Middle frontal gyrus (tissue), 1 donor: ENCODE data around the gene TMEFF1.

Experiments
- DNase-seq: peaks from one replicate; pipeline ENCODE4 v3.0.0-alpha.2; 2015; ENCODE audit warnings: low spot score; ENCODE audit errors: extremely low spot score

TMEFF1 gene

DNA sequence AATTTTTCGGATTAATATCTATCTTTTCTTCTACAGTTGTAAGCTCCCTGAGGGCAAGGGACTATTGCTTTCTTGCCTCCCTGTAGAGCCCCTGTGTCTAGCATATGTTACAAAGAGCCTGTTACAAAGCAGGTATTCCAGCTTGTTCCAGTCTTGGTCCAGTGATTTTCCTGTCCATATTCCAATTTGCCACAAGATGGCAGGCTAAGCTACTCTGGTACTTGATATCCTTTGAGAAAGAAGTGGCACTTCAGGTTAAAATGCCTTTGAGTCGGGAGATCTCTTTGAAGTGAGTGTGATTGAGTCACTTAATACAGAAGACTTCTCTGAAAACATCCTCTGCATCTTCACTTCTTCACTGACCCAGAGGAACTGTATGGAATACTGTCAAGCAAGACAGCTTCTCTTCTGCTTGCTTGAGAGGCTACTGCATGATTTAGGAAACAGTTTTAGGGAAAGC is 129.4 kb downstream of the TMEFF1 start:
- peak; percentile 57 for DNase-seq

DNA sequence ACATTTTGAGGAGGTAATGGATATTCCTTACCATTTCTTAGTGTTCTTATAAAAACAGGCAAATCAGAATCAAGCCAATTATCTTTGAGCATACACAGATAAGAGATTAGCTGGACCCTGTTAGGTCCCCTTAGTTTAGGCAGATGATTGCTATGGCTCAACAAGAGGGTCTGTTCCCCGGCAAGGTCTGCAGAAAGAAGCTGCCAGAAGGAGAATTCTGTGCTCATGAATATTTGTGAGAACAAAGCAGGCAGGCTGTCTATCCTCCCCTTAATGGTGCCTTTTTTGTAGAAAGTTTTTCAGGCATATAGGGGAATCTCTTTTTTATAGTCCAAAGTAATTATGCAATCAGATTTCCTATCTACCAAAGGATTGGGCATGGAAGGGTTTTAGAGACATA is 132.5 kb downstream of the TMEFF1 start:
- DNase-seq: no peak

DNA sequence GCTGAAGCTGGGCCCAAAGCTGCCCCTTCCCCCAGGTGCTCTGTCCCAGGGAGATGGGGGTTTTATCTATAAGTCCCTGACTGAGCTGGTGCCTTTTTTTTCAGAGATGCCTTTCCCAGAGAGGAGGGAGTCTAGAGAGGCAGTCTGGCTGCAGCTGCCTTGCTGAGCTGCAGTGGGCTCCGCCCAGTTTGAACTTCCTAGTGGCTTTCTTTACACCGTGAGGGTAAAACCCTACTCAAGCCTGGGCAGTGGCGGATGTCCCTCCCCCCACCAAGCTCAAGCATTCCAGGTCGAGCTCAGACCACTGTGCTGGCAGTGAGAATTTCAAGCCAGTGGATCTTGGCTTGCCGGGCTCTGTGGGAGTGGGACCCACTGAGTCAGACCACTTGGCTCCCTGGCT is 146.2 kb downstream of the TMEFF1 start:
- no peak for DNase-seq

DNA sequence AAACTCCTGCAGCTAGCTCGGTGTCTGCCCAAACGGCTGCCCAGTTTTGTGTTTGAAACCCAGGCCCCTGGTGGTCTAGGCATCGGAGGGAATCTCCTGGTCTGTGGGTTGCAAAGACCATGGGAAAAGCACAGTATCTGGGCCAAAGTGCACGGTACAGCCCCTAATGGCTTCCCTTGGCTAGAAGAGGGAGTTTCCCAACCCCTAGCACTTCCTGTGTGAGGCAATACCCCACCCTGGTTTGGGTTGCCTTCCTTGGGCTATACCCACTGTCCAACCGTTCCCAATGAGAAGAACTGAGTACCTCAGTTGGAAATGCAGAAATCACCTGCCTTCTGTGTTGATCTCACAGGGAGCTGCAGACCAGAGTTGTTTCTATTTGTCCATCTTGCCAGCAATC is 146.7 kb downstream of the TMEFF1 start:
- DNase-seq: no peak

DNA sequence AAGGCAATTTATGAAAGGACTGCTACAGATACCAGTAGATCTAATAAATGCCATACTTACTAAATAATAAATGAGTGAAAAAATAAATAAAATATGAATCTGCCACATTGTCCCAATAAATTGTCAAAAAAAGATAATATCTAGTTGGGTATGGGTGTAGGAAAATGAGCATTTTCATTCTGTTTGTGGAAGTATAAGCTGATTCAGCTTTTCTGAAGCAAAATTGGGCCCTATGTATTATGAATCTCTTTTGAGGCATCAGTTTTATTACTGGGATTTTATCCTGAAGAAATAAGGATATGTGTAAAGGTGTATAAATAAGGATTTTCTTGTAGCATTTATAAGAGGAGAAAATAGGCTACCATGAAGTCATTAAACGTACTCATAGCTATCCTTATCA is 151.0 kb downstream of the TMEFF1 start:
- DNase-seq: no peak

DNA sequence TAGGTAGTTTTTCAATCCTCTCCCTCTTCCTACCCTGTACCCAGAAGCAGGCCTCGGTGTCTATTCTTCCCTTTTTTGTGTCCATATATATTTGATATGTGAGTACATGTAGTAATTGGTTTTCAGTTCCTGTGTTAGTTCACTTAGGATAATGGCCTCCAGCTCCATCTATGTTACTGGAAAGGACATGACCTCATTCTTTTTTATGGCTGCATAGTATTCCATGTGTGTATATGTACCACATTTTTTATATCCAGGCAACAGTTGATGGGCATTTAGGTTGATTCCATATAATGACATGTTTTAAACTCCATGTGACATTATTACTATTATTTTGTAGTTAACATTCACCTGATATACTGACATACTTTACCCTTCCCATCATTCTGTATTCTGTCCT is 154.0 kb downstream of the TMEFF1 start:
- no peak for DNase-seq
